Left cardiac atrium (tissue), 4 donors: ENCODE measurements around the gene HLA-DPB1. TPM values are rescaled to one million over a fixed set of nuclear protein-coding genes. Genes with fewer than 3 reads are reported as not detected.
A peak's percentile ranks its signal among the peaks of the same experiment; 100 is the strongest.

Experiments used
- ATAC-seq, 2 donors: fragments of 200-7000 bp; cut with Tn5 transposase; one replicate each; pipeline ENCODE4 v1.9.1; 2020; ENCODE audit warnings: mild to moderate bottlenecking in 2 of 2, moderate library complexity in 2 of 2
- DNase-seq: peaks from one replicate; pipeline ENCODE4 v3.0.0-alpha.2; 2020
- intact Hi-C, 2 donors: fragments of 100-400 bp; cut with DNase I; formaldehyde crosslinking; loops; one replicate each; pipeline versions ENCODE4 v1.14.1 to v1.15.1; 2022 to 2023
- total RNA-seq, 2 donors: library from RNA; stranded (reverse); fragmentation: NEBNext Ultra II Directional; extraction: Animal tissue kit (Norgen Biotek cat#: 25700); gene quantifications; one replicate each; pipeline ENCODE4 v1.2.1, GENCODE V29; 2021
- donor health status: DM: no; HTN: yes; CAD: no.
- donor health status: DM: no; HTN: yes; CAD: no; lungs with severe emphysema.
- donor health status: DM: yes; HTN: yes; CAD: no.
- donor health status: Dilated cardiomyopathy.

The HLA-DPB1 gene
- total RNA-seq, 2 donors from 2014 or later = 47.8 to 53.8 TPM

- DNase-seq (no peak), ATAC-seq (no peak)
- intact Hi-C loops = loop anchor here in 1 of 2 donors (5.0 to 10.0 kb wide), 2 partner anchors 105 to 127 kb away; no protein-coding TSS in a partner anchor
Observed at GRCh38 chr6:33120001-33120400, 44.2 kb downstream of the HLA-DPB1 start.

GRCh38 chr6:33123181-33123580, 47.4 kb downstream of the HLA-DPB1 start:
- ATAC-seq = no peak
- intact Hi-C loops = loop anchor here in 1 of 2 donors (5.0 to 10.0 kb wide), 2 partner anchors 108 to 124 kb away; no protein-coding TSS in a partner anchor
- DNase-seq = no peak

GRCh38 chr6:33123732-33124524, 48.1 kb downstream of the HLA-DPB1 start:
- ATAC-seq (no peak), DNase-seq (no peak)
- intact Hi-C loops = loop anchor here in 1 of 2 donors (5.0 to 10.0 kb wide), 2 partner anchors 109 to 123 kb away; no protein-coding TSS in a partner anchor

GRCh38 chr6:33124525-33124901, 48.7 kb downstream of the HLA-DPB1 start:
- ATAC-seq (no peak), DNase-seq (no peak)
- intact Hi-C loops = loop anchor here in 1 of 2 donors (5.0 to 10.0 kb wide), 2 partner anchors 110 to 123 kb away; no protein-coding TSS in a partner anchor

GRCh38 chr6:33124947-33125346, 49.2 kb downstream of the HLA-DPB1 start:
- intact Hi-C loops = loop anchor here in 1 of 2 donors (5.0 to 10.0 kb wide), 2 partner anchors 110 to 122 kb away; no protein-coding TSS in a partner anchor
- ATAC-seq = no peak
- DNase-seq = no peak

GRCh38 chr6:33126101-33126714, 50.4 kb downstream of the HLA-DPB1 start:
- intact Hi-C loops = loop anchor here in 1 of 2 donors (10.0 kb wide), 1 partner anchor 111 kb away; no protein-coding TSS in a partner anchor
- peak in 1 of 2 donors; percentile 51 for ATAC-seq
- peak; percentile 82 for DNase-seq

GRCh38 chr6:33128318-33128717, 52.5 kb downstream of the HLA-DPB1 start:
- no peak for ATAC-seq
- no peak for DNase-seq
- intact Hi-C loops = loop anchor here in 1 of 2 donors (10.0 kb wide), 1 partner anchor 114 kb away; no protein-coding TSS in a partner anchor

- ATAC-seq (no peak), DNase-seq (no peak)
- intact Hi-C loops = no loop called here
Observed at GRCh38 chr6:33132081-33132524, 56.3 kb downstream of the HLA-DPB1 start.

- DNase-seq (no peak), ATAC-seq (no peak)
- intact Hi-C loops = no loop called here
Observed at GRCh38 chr6:33136310-33136900, 60.6 kb downstream of the HLA-DPB1 start.

Other genes starting within 250 kb of the HLA-DPB1 start
- 10 to 100 TPM; 19.4 to 30.7 TPM for gene TAP2, start 237.3 kb upstream of the HLA-DPB1 start, total RNA-seq
- 10 to 100 TPM; 30.2 to 33.3 TPM for gene PSMB8, start 231.9 kb upstream of the HLA-DPB1 start, total RNA-seq
- gene TAP1, start 222.3 kb upstream of the HLA-DPB1 start, total RNA-seq = 10 to 100 TPM; 16.8 to 27.5 TPM
- gene PSMB9, start 221.8 kb upstream of the HLA-DPB1 start, total RNA-seq = 10 to 100 TPM; 18.6 to 25.9 TPM
- gene HLA-DMB, start 135.0 kb upstream of the HLA-DPB1 start, total RNA-seq = 10 to 100 TPM in 1 of 2 donors, 1 to 10 TPM in 1; 6.9 to 15.8 TPM
- 10 to 100 TPM; 20.5 to 38.8 TPM for gene HLA-DMA, start 122.9 kb upstream of the HLA-DPB1 start, total RNA-seq
- gene BRD2, start 107.4 kb upstream of the HLA-DPB1 start, total RNA-seq = 10 to 100 TPM; 79.3 to 97.5 TPM
- gene HLA-DOA, start 66.4 kb upstream of the HLA-DPB1 start, total RNA-seq = 1 to 10 TPM; 1.8 to 3.0 TPM
- gene HLA-DPA1, start 2.3 kb upstream of the HLA-DPB1 start, total RNA-seq = 10 to 100 TPM; 50.5 to 54.1 TPM
- 1 to 10 TPM in 1 of 2 donors, under 1 TPM in 1; 0.94 to 1.3 TPM for gene COL11A2, start 116.5 kb downstream of the HLA-DPB1 start, total RNA-seq
- 10 to 100 TPM; 32.5 to 39.5 TPM for gene RXRB, start 124.7 kb downstream of the HLA-DPB1 start, total RNA-seq
- 100 to 1,000 TPM in 1 of 2 donors, 10 to 100 TPM in 1; 80.1 to 132 TPM for gene SLC39A7, start 124.9 kb downstream of the HLA-DPB1 start, total RNA-seq
- 10 to 100 TPM; 13.3 to 14.3 TPM for gene HSD17B8, start 128.7 kb downstream of the HLA-DPB1 start, total RNA-seq
- gene RING1, start 132.5 kb downstream of the HLA-DPB1 start, total RNA-seq = 10 to 100 TPM; 29.7 to 30.0 TPM
- 10 to 100 TPM; 25.9 to 33.4 TPM for gene VPS52, start 195.9 kb downstream of the HLA-DPB1 start, total RNA-seq
- 1,000 to 10,000 TPM; 1,167 to 1,230 TPM for gene RPS18, start 196.1 kb downstream of the HLA-DPB1 start, total RNA-seq
- 1 to 10 TPM; 7.5 to 9.8 TPM for gene B3GALT4, start 201.1 kb downstream of the HLA-DPB1 start, total RNA-seq
- 10 to 100 TPM; 19.0 to 31.6 TPM for gene WDR46, start 213.2 kb downstream of the HLA-DPB1 start, total RNA-seq
- gene PFDN6, start 213.6 kb downstream of the HLA-DPB1 start, total RNA-seq = 10 to 100 TPM; 43.9 to 47.5 TPM
- 10 to 100 TPM; 48.5 to 54.3 TPM for gene RGL2, start 223.0 kb downstream of the HLA-DPB1 start, total RNA-seq
- gene TAPBP, start 238.1 kb downstream of the HLA-DPB1 start, total RNA-seq = 10 to 100 TPM; 74.0 to 80.9 TPM
- gene ZBTB22, start 241.8 kb downstream of the HLA-DPB1 start, total RNA-seq = 10 to 100 TPM; 14.1 to 15.7 TPM
- gene DAXX, start 247.0 kb downstream of the HLA-DPB1 start, total RNA-seq = 10 to 100 TPM; 16.2 to 22.5 TPM